Small intestine (tissue), 16 donors: ENCODE results near the gene VWA8. TPM values are rescaled to one million over a fixed set of nuclear protein-coding genes. Genes with fewer than 3 reads are reported as not detected.

Source experiments
- DNase-seq, 2 donors: peaks; one replicate each; pipeline versions ENCODE4 v3.0.0 to v3.0.0-alpha.2; 2013
- FAIRE-seq: peaks from 2 replicates; lab custom pipeline; 2012; peaks lifted over from hg19 to GRCh38; lab: Jason Lieb, UNC
- H3K27ac ChIP-seq, 3 donors: one replicate each; pipeline ENCODE4 v1.5.1; 2013; ENCODE audit warnings: low read length in 2 of 3, mild to moderate bottlenecking in 2 of 3, control low read depth in 1 of 3, inconsistent platforms in 1 of 3, low read depth in 1 of 3, moderate library complexity in 1 of 3
- H3K27me3 ChIP-seq, 3 donors: one replicate each; pipeline ENCODE4 v1.6.1; 2013; ENCODE audit warnings: low read length in 3 of 3, inconsistent platforms in 1 of 3; ENCODE audit not compliant: control insufficient read depth in 3 of 3, insufficient read depth in 3 of 3
- H3K36me3 ChIP-seq, 3 donors: one replicate each; pipeline ENCODE4 v1.6.1; 2013; ENCODE audit warnings: low read length in 3 of 3, inconsistent platforms in 1 of 3, low read depth in 1 of 3, mild to moderate bottlenecking in 1 of 3, moderate library complexity in 1 of 3; ENCODE audit not compliant: control insufficient read depth in 3 of 3, insufficient read depth in 2 of 3
- H3K4me1 ChIP-seq, 3 donors: one replicate each; pipeline ENCODE4 v1.6.1; 2013; ENCODE audit warnings: low read length in 2 of 3, inconsistent platforms in 1 of 3, low read depth in 1 of 3, mild to moderate bottlenecking in 1 of 3, moderate library complexity in 1 of 3; ENCODE audit not compliant: control insufficient read depth in 3 of 3, insufficient read depth in 2 of 3
- H3K4me3 ChIP-seq, 3 donors: one replicate each; pipeline ENCODE4 v1.5.1; 2013; ENCODE audit warnings: low read length in 3 of 3, control low read depth in 1 of 3, inconsistent platforms in 1 of 3, low read depth in 1 of 3, mild to moderate bottlenecking in 1 of 3, moderate library complexity in 1 of 3
- H3K9me3 ChIP-seq, 2 donors: one replicate each; pipeline ENCODE4 v1.6.1; 2013; ENCODE audit warnings: low read depth in 1 of 2, low read length in 1 of 2; ENCODE audit not compliant: control insufficient read depth in 2 of 2, insufficient read depth in 1 of 2
- WGBS, 3 donors: extraction: QIAGEN DNeasy Blood & Tissue Kit; methylation state at CpG; one replicate each; pipeline ENCODE4 v1.1.7; 2013; 5-methylcytosine and 5-hydroxymethylcytosine counted together
- long read RNA-seq, 10 donors: transcript quantifications; one replicate each; lab custom pipeline, GENCODE V29; 2026
- polyA plus RNA-seq, 4 donors: library from polyadenylated mRNA; stranded (reverse) in 3 of 4; unstranded in 1 of 4; fragments of 200-250 nt in 3 of 4; fragments of 120-200 nt in 1 of 4; gene quantifications; one replicate each; pipeline versions ENCODE4 v1.2.1 to v1.2.3, GENCODE V29; 2013
- donor health status: healthy with polysubstance abuse.
- donor health status: control.
- donor health status: control.
- donor health status: Bipolar disorder and iron deficiency.
- donor health status: healthy.

The VWA8 gene
- 10 to 100 TPM in 1 of 4 donors, 1 to 10 TPM in 3; 3.8 to 11.5 (median 6.0) TPM for polyA plus RNA-seq
- long read RNA-seq, donor 1: 0 reads
- long read RNA-seq, donor 2: 0 reads
- long read RNA-seq, donor 3: 0 reads
- long read RNA-seq, donor 4: 0 reads
- long read RNA-seq, donor 5: 0 reads
- long read RNA-seq, donor 6: 0 reads
- long read RNA-seq, donor 7: 0 reads
- long read RNA-seq, donor 8: 0 reads
- long read RNA-seq, donor 9: 0 reads
- long read RNA-seq, donor 10: 0 reads

- no peaks in the 10 kb centered on the region for H3K9me3 ChIP-seq
- H3K4me1 ChIP-seq: peaks cover 0 to 6% (median 3%) of the 10 kb centered on the region in 3 donors
- no peaks in the 10 kb centered on the region for H3K36me3 ChIP-seq
- WGBS, 3 donors: 1% methylated on average over 53 to 83 of the region's 83 CpGs
- peak; percentile 79 to 92 for DNase-seq
- H3K27ac ChIP-seq: peak within 1 kb of the TSS; percentile 87 to 89 (median 87)
- no peaks in the 10 kb centered on the region for H3K27me3 ChIP-seq
- peak within 1 kb of the TSS; percentile 64 to 91 (median 83) for H3K4me3 ChIP-seq
- no peak for FAIRE-seq
These were observed at the start of gene VWA8 for GRCh38 chr13:41960637-41961465. TSS of gene VWA8 (minus strand) at chr13:41961109. CDS start at chr13:41961015, 94 bp downstream.

- Histone ChIP-seq H3K9me3 (no peaks in the 10 kb centered on the region), H3K27ac (no peak overlapping the region), H3K4me3 (no peak overlapping the region), H3K36me3 (no peaks in the 10 kb centered on the region), H3K27me3 (no peaks in the 10 kb centered on the region), H3K4me1 (no peaks in the 10 kb centered on the region)
- WGBS, 3 donors: 83 to 90% (median 86%) methylated on average over 4 of the region's 4 CpGs
- FAIRE-seq (no peak), DNase-seq (no peak)
These were observed 48.1 kb upstream of the VWA8 start for GRCh38 chr13:42009057-42009456.

GRCh38 chr13:42007844-42008243 lies 46.9 kb upstream of the VWA8 start:
- FAIRE-seq (no peak), DNase-seq (no peak)
- Histone ChIP-seq H3K9me3 (no peaks in the 10 kb centered on the region), H3K27ac (no peak overlapping the region), H3K4me1 (no peaks in the 10 kb centered on the region), H3K36me3 (no peaks in the 10 kb centered on the region), H3K27me3 (no peaks in the 10 kb centered on the region), H3K4me3 (no peak overlapping the region)
- 52 to 80% (median 62%) methylated on average over 1 of the region's 1 CpG for WGBS, 3 donors

GRCh38 chr13:42002066-42002465 lies 41.2 kb upstream of the VWA8 start:
- no peak overlapping the region for H3K27ac ChIP-seq
- H3K27me3 ChIP-seq: no peaks in the 10 kb centered on the region
- DNase-seq (no peak), FAIRE-seq (no peak)
- H3K36me3 ChIP-seq: no peaks in the 10 kb centered on the region
- H3K4me1 ChIP-seq: no peaks in the 10 kb centered on the region
- 83 to 88% (median 87%) methylated on average over 2 of the region's 2 CpGs for WGBS, 3 donors
- H3K4me3 ChIP-seq: no peak overlapping the region
- H3K9me3 ChIP-seq: no peaks in the 10 kb centered on the region

GRCh38 chr13:42001580-42001979 lies 40.7 kb upstream of the VWA8 start:
- H3K4me1 ChIP-seq: no peaks in the 10 kb centered on the region
- no peak for FAIRE-seq
- WGBS, 3 donors: 44 to 62% (median 60%) methylated on average over 6 of the region's 6 CpGs
- peak in 1 of 2 donors; percentile 14 for DNase-seq
- no peak overlapping the region for H3K4me3 ChIP-seq
- H3K9me3 ChIP-seq: no peaks in the 10 kb centered on the region
- no peaks in the 10 kb centered on the region for H3K36me3 ChIP-seq
- no peaks in the 10 kb centered on the region for H3K27me3 ChIP-seq
- H3K27ac ChIP-seq: no peak overlapping the region

GRCh38 chr13:42000846-42001245 lies 39.9 kb upstream of the VWA8 start:
- Histone ChIP-seq H3K4me1 (no peaks in the 10 kb centered on the region), H3K27me3 (no peaks in the 10 kb centered on the region), H3K4me3 (no peak overlapping the region), H3K36me3 (no peaks in the 10 kb centered on the region), H3K27ac (no peak overlapping the region), H3K9me3 (no peaks in the 10 kb centered on the region)
- WGBS, 3 donors: 59 to 74% (median 69%) methylated on average over 2 of the region's 2 CpGs
- no peak for DNase-seq
- FAIRE-seq: no peak

- Histone ChIP-seq H3K4me1 (no peaks in the 10 kb centered on the region), H3K36me3 (no peaks in the 10 kb centered on the region), H3K9me3 (no peaks in the 10 kb centered on the region), H3K27me3 (no peaks in the 10 kb centered on the region), H3K4me3 (no peak overlapping the region), H3K27ac (no peak overlapping the region)
- WGBS, 3 donors: 77 to 84% (median 77%) methylated on average over 1 of the region's 1 CpG
- FAIRE-seq (no peak), DNase-seq (no peak)
These were observed 36.5 kb upstream of the VWA8 start for GRCh38 chr13:41997396-41997795.

GRCh38 chr13:41995946-41996345 lies 35.0 kb upstream of the VWA8 start:
- WGBS, 3 donors: 50 to 62% (median 58%) methylated on average over 5 of the region's 5 CpGs
- H3K4me3 ChIP-seq: no peak overlapping the region
- H3K27ac ChIP-seq: no peak overlapping the region
- no peaks in the 10 kb centered on the region for H3K27me3 ChIP-seq
- H3K36me3 ChIP-seq: no peaks in the 10 kb centered on the region
- FAIRE-seq (no peak), DNase-seq (no peak)
- H3K4me1 ChIP-seq: no peaks in the 10 kb centered on the region
- H3K9me3 ChIP-seq: no peaks in the 10 kb centered on the region
